HG03139 (cell line): Measurements from ENCODE around the gene SH2D4B.

Experiments used
- ATAC-seq: cut with Tn5 transposase; IDR thresholded peaks from one replicate; pipeline ENCODE4 v1.9.1; 2021; ENCODE audit not compliant: unreplicated experiment

The SH2D4B gene

GRCh38 chr10:80503584-80504157, 34.0 kb upstream of the SH2D4B start:
- no peak for ATAC-seq

- ATAC-seq, result no peak
These were observed 33.4 kb upstream of the SH2D4B start for GRCh38 chr10:80504158-80504811.

GRCh38 chr10:80504897-80505465, 32.7 kb upstream of the SH2D4B start:
- ATAC-seq, result no peak

- ATAC-seq, result no peak
These were observed 31.5 kb upstream of the SH2D4B start for GRCh38 chr10:80506189-80506575.

- ATAC-seq, result no peak
These were observed 30.7 kb upstream of the SH2D4B start for GRCh38 chr10:80506836-80507487.

- no peak for ATAC-seq
These were observed 28.6 kb upstream of the SH2D4B start for GRCh38 chr10:80509108-80509402.

- no peak for ATAC-seq
These were observed 28.1 kb upstream of the SH2D4B start for GRCh38 chr10:80509403-80510161.

GRCh38 chr10:80512031-80512526, 25.6 kb upstream of the SH2D4B start:
- ATAC-seq, result no peak

- ATAC-seq, result no peak
These were observed 24.6 kb upstream of the SH2D4B start for GRCh38 chr10:80513106-80513505.

- ATAC-seq, result no peak
These were observed 22.2 kb upstream of the SH2D4B start for GRCh38 chr10:80515511-80515910.

GRCh38 chr10:80515941-80516340, 21.8 kb upstream of the SH2D4B start:
- no peak for ATAC-seq

- ATAC-seq, result no peak
These were observed 21.1 kb upstream of the SH2D4B start for GRCh38 chr10:80516506-80517075.

GRCh38 chr10:80517416-80518142, 20.1 kb upstream of the SH2D4B start:
- ATAC-seq, result no peak

GRCh38 chr10:80518143-80518806, 19.4 kb upstream of the SH2D4B start:
- ATAC-seq, result no peak

GRCh38 chr10:80518807-80519360, 18.8 kb upstream of the SH2D4B start:
- no peak for ATAC-seq

GRCh38 chr10:80519936-80520650, 17.6 kb upstream of the SH2D4B start:
- no peak for ATAC-seq

- ATAC-seq, result no peak
These were observed 16.8 kb upstream of the SH2D4B start for GRCh38 chr10:80520661-80521470.

GRCh38 chr10:80522756-80523363, 14.8 kb upstream of the SH2D4B start:
- no peak for ATAC-seq
